GM19455 (cell line): ENCODE measurements around the gene HS6ST2.
"Not testable (repeated sequence)": the region's sequence is repeated elsewhere in the genome, so short reads cannot be mapped to it uniquely, and the experiment has no call there.

Experiments
- ATAC-seq: cut with Tn5 transposase; IDR thresholded peaks from one replicate; pipeline ENCODE4 v1.9.1; 2021; ENCODE audit not compliant: unreplicated experiment

The HS6ST2 gene

GRCh38 chrX:132945055-132945599 is 13.3 kb downstream of the HS6ST2 start:
- not testable (repeated sequence) for ATAC-seq

GRCh38 chrX:132940727-132941327 is 17.6 kb downstream of the HS6ST2 start:
- ATAC-seq: no peak

DNA sequence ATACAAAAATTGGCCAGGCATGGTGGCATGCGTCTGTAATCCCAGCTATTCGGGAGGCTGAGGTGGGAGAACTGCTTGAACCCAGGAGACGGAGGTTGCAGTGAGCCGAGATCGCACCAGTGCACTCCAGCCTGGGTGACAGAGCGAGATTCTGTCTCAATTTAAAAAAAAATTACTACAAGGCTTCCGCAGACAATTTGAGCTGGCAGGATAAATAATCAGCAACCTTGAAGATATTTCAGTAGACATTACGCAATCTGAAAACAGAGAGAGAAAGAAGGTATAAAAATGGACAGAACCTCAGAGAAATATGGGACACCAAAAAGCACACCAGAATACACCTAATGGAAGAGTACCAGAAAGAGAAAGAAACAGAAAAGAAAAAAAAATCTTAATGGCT is 25.3 kb downstream of the HS6ST2 start:
- ATAC-seq: no peak

GRCh38 chrX:132924426-132924825 is 34.0 kb downstream of the HS6ST2 start:
- ATAC-seq: no peak

- ATAC-seq: no peak
Observed at GRCh38 chrX:132918523-132918922, 39.9 kb downstream of the HS6ST2 start.

GRCh38 chrX:132916349-132916748 is 42.1 kb downstream of the HS6ST2 start:
- ATAC-seq: no peak

DNA sequence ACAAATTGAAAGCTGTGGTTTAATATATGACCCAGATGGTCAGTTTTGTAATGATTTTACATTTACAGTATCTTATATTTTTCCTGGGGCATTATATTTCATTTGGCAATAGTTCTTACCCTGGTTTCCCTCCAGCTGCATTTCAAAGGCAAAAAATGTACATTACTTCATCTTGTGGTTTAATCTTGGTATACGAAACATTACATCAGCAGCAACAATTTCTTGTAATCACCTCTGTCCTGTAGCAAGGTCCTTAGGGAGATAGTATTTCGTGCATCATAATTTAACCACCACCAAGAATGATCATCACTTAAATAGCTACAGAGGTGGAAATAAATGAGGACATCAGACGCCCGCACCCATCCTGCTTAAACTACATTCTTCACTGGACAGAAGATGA is 48.8 kb downstream of the HS6ST2 start:
- no peak for ATAC-seq

GRCh38 chrX:132908891-132909290 is 49.5 kb downstream of the HS6ST2 start:
- no peak for ATAC-seq

DNA sequence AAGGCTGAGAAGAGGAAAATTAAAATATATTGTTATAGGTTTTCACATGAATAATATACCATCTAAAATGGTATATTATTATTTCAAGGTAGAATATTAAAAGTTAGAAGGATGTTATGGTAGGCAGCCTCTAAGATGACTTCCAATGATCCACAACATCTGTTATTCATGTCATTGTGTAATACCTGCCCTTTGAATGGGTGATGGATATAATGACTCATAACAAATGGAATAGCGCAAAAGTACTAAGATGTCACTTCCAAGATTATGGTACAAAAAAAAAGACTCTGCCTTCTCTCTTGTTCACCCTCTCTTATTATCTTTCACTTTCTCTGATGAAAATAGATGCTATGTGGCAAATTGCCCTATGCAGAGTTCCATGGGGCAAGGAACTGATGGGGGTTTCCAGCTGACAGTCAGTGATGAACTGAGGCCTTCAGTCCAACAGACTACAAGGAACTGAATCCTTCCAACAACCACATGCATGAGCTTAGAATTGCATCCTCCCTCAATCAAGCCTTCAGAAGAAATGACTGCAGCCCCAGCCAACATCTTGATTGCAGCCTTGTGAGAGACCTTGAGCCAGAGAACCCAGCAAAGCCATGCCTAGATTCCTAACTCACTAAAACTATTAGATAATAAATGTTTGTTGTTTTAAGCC is 57.7 kb downstream of the HS6ST2 start:
- no peak for ATAC-seq

- ATAC-seq: no peak
Observed at GRCh38 chrX:132887569-132887968, 70.9 kb downstream of the HS6ST2 start.

DNA sequence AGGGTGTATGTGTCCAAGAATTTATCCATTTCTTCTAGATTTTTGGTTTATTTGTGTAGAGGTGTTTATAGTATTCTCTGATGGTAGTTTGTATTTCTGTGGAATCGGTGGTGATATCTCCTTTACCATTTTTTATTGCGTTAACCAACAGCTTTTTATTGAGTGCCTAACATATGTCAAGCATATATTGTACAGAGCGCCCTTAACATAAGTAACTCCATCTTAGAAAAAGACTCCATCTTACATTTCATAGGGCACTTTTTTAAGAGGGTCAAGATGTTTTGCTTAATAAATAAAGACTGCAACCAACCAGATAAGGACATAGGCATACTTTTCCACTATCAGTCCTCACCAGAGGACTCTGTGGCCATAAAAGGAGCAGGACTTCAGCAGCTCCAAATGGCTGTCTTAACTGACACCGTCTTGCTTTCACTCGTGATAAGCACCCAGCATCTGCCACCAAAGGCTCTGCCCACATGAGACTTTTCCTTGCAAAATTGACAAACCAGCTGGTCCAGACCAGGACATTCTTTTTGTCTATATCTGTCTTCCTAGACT is 75.0 kb downstream of the HS6ST2 start:
- no peak for ATAC-seq

DNA sequence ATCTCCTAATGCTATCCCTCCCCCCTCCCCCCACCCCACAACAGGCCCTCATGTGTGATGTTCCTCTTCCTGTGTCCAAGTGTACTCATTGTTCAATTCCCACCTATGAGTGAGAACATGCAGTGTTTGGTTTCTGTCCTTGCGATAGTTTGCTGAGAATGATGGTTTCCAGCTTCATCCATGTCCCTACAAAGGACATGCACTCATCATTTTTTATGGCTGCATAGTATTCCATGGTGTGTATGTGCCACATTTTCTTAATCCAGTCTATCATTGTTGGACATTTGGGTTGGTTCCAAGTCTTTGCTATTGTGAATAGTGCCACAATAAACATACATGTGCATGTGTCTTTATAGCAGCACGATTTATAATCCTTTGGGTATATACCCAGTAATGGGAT is 77.7 kb downstream of the HS6ST2 start:
- ATAC-seq: not testable (repeated sequence)

DNA sequence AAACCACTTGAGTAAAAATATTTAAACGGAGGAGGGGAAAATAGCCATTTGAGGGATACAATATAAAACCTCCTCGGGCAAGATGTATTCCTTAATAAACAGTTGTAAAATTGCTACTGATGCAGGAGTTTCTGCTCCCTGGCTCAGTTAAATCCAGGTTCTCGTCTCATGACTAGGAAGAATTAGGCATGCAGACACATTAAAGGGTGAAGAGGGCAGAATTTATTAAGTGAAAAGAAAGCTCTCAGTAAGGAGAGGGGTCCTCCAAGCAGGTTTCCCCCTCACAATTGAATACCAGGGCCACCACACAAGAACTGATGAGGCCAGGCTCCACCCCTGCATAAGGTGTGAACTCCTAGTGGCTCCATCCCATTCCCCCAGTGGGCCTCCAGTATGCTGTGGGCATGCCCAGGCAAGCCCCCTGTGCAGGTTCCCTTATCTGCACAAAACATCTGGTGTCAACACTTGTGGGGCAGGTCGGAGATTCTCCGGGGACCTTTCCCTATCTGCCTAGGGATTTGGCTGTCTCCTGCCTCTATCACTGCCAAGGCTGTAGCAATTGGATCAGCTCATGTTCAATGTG is 80.4 kb downstream of the HS6ST2 start:
- no peak for ATAC-seq

DNA sequence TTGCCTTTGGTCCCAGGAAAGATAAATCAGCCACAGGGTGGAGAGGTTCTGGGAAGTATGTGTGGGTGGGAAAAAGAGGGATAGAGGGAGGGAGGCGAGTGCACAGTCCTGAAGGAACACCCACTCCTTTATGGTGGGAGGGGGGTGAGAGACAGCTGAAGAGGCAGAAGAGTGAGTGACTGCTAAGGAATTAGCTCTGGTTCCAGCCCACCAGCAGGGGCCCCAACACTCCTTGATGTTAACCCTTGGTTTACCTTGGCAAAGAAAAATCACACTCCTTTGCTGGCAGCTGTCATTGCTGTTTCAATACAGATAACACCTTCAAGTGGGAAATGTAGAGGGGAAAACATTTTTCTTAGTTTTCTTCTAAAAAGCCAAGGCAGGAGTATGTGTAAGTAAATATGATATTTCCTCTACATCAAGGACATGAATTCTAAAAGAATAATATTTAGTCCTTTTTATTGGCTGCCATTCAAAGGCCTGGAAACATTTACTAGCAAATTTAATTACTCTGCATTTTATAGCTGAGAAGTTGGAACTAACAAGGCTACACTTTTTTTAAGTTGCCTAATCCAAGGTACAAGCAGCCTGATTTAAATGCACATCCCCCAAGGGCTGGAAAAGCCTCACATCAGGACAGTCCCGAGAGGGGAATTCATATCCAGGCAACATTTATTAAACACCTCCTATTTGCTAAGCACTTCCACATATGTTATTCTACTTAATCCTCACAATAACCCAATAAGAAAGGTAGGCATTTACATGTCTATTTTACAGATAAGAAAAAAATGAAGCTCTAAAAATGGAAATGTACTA is 81.7 kb downstream of the HS6ST2 start:
- ATAC-seq: no peak

GRCh38 chrX:132875650-132876522 is 82.5 kb downstream of the HS6ST2 start:
- ATAC-seq: no peak

GRCh38 chrX:132862562-132862961 is 95.9 kb downstream of the HS6ST2 start:
- no peak for ATAC-seq

DNA sequence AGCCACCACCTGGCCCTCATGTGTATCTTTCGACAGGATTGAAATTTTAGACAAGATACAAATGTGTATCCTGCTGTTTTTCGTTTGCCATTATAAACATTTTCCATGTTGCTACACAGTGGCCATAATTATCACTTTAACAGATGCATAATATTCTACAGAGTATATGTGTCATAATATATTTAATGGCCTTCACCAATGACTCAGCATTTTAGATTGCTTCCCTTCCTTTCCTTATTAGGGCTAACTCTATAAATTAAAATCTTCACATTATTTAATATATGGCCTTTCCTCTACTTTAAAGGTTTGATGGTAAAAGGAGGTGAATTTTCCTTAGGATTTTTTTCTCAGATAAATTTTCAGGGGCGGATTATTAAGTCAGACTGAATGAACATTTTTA is 97.4 kb downstream of the HS6ST2 start:
- no peak for ATAC-seq

DNA sequence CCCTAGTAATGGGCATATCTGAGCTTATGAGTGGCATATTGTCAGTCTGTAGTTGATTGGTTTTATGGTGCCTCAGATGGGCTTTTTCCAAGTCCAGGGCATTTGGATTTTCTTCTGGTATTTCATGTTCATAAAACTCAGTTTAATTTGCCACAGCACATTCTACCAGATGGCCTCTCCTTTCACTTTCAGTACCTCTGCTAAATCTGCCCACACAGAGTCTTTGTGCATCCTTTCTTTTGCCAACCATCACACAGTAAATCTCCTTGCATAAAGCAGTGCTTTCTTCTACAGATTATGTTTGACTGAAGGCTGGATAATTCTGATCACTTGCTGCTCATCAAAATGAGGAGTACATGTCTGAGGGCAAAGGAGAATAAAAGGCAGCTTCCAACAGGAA is 98.2 kb downstream of the HS6ST2 start:
- no peak for ATAC-seq

DNA sequence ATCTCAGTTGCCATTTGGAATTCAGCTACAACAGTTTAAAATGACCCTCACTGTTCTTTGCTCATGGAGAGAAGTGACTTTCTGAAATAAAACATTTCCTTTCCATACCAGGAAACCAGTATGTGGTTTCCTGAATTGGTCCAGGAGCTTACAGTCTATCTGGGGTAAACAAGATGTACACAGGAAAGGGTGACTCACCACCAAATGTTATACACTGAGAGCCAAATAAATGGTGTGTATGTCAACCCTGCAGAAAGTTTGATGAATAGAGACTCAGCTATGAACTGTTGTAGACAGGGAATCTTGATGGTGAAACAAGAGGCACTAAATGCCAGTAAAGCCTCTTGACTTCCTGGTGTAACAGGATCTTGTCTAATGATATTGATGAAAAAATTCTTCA is 100.4 kb downstream of the HS6ST2 start:
- ATAC-seq: no peak

- no peak for ATAC-seq
Observed at GRCh38 chrX:132855780-132856341, 102.6 kb downstream of the HS6ST2 start.
